Upper lobe of right lung (tissue), 1 donor: ENCODE measurements around the gene AP3B1. TPM values are rescaled to one million over a fixed set of nuclear protein-coding genes. Genes with fewer than 3 reads are reported as not detected.

Experiments
- ATAC-seq: fragments of 200-7000 bp; cut with Tn5 transposase; one replicate; pipeline ENCODE4 v1.9.1; 2020; ENCODE audit warnings: mild to moderate bottlenecking, moderate library complexity
- DNase-seq: peaks from one replicate; pipeline ENCODE4 v3.0.0-alpha.2; 2020
- H3K27ac ChIP-seq: fragments of 200-600 bp; one replicate; pipeline ENCODE4 v1.8.0; 2022
- H3K27me3 ChIP-seq: fragments of 200-600 bp; one replicate; pipeline ENCODE4 v1.8.0; 2022; ENCODE audit warnings: mild to moderate bottlenecking
- H3K36me3 ChIP-seq: fragments of 200-600 bp; one replicate; pipeline ENCODE4 v1.8.0; 2022
- H3K4me1 ChIP-seq: fragments of 200-600 bp; one replicate; pipeline ENCODE4 v1.8.0; 2022
- H3K4me3 ChIP-seq: fragments of 200-600 bp; one replicate; pipeline ENCODE4 v1.8.0; 2022; ENCODE audit warnings: mild to moderate bottlenecking
- H3K9me3 ChIP-seq: fragments of 200-600 bp; one replicate; pipeline ENCODE4 v1.8.0; 2022
- intact Hi-C: fragments of 100-400 bp; cut with DNase I; formaldehyde crosslinking; loops from one replicate; pipeline ENCODE4 v1.11.0; 2022
- total RNA-seq: library from RNA; stranded (reverse); fragmentation: NEBNext Ultra II Directional; extraction: Animal tissue kit (Norgen Biotek cat#: 25700); gene quantifications from one replicate; pipeline ENCODE4 v1.2.1, GENCODE V29; 2021
- TF ChIP-seq, protein P1 (sequence below): fragments of 200-600 bp; IDR thresholded peaks from one replicate; pipeline ENCODE4 v1.8.0; 2022; ENCODE audit warnings: antibody characterized with exemption
- donor health status: DM: no; HTN: yes; CAD: no; lungs with severe emphysema.

Gene AP3B1
- total RNA-seq, 1 donor from 2014 or later, result 32.9 TPM

DNA sequence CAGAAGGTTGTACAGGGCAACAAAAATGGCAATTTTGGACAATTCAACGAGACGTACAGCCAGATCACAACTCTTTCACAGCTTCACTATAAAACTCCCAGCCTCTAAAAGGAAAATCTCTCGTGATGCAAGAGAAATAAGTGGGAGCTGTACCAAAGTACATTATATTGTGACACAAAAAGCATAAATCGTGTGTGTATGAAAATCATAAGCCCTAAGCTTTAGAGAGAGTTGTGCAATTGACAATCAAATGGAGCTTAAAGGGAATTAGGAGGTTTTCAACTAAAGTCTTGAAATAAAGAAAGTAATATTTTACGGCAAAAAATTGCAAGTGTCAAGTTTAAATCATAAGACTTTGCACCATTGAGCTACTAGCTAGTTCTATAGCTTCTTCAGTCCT is 323.6 kb downstream of the AP3B1 start:
- H3K9me3 ChIP-seq, result no peaks in the 10 kb centered on the region
- intact Hi-C loops, result no loop called here
- peaks cover 11% of the 10 kb centered on the region for H3K4me1 ChIP-seq
- TF ChIP-seq, protein P1, sequence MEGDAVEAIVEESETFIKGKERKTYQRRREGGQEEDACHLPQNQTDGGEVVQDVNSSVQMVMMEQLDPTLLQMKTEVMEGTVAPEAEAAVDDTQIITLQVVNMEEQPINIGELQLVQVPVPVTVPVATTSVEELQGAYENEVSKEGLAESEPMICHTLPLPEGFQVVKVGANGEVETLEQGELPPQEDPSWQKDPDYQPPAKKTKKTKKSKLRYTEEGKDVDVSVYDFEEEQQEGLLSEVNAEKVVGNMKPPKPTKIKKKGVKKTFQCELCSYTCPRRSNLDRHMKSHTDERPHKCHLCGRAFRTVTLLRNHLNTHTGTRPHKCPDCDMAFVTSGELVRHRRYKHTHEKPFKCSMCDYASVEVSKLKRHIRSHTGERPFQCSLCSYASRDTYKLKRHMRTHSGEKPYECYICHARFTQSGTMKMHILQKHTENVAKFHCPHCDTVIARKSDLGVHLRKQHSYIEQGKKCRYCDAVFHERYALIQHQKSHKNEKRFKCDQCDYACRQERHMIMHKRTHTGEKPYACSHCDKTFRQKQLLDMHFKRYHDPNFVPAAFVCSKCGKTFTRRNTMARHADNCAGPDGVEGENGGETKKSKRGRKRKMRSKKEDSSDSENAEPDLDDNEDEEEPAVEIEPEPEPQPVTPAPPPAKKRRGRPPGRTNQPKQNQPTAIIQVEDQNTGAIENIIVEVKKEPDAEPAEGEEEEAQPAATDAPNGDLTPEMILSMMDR, result no peak
- H3K27me3 ChIP-seq, result peaks cover 49% of the 10 kb centered on the region
- DNase-seq (no peak), ATAC-seq (no peak)
- no peaks in the 10 kb centered on the region for H3K36me3 ChIP-seq
- no peak overlapping the region for H3K4me3 ChIP-seq
- no peak overlapping the region for H3K27ac ChIP-seq

DNA sequence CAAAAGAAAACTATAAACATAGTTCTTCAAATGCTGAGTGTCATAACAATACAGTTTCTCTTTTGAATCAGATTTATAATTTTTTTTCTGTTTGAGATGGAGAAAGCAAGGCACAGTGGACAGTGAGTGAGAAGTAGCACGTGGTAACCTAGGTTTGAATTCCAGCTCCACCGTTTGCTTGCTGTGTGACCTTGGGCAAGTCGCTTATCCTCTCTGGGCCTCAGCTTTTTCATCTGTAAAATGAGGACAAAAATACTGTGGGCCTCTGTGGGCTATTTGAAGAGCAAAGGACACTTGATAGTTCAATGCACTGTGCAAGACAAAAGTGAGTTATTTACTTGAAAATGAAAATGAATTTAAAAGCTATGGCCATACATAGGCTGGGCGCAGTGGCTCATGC is 330.7 kb downstream of the AP3B1 start:
- ATAC-seq, result no peak
- peaks cover 32% of the 10 kb centered on the region for H3K27me3 ChIP-seq

DNA sequence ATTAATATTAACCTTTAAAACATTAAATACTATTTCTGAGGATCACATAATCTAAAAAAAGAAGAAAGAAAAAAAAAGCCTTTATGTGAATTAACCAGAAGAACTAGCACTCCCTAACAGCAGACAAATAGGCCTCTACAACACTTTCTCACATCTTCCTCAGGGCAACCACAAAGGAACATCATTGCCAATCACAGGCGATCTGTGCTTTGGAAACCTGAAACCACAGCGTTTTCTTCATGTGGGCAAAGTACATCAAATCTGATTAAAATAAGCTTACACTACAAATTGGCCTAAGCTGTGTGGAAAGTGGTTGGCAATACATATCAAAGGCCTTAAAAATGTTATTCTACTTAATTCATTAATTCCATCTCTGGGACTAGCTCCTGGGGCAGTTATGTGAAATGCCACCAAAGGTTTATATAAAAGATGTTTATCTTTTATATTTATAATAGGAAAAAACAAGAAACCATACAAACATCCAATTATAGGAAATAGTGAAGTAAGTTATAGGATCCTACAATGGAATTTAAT is 333.6 kb downstream of the AP3B1 start:
- H3K27ac ChIP-seq, result no peak overlapping the region
- intact Hi-C loops, result no loop called here
- H3K36me3 ChIP-seq, result no peaks in the 10 kb centered on the region
- no peaks in the 10 kb centered on the region for H3K9me3 ChIP-seq
- TF ChIP-seq, protein P1, result no peak
- H3K4me3 ChIP-seq, result no peak overlapping the region
- H3K27me3 ChIP-seq, result peaks cover 59% of the 10 kb centered on the region
- DNase-seq (no peak), ATAC-seq (no peak)
- no peaks in the 10 kb centered on the region for H3K4me1 ChIP-seq

More for the DNA sequence above, 330.7 kb downstream of the AP3B1 start:
- no peak for DNase-seq
- no peaks in the 10 kb centered on the region for H3K36me3 ChIP-seq
- no peak overlapping the region for H3K27ac ChIP-seq
- no peaks in the 10 kb centered on the region for H3K4me1 ChIP-seq
- intact Hi-C loops, result no loop called here
- TF ChIP-seq, protein P1, result no peak
- no peaks in the 10 kb centered on the region for H3K9me3 ChIP-seq
- no peak overlapping the region for H3K4me3 ChIP-seq

DNA sequence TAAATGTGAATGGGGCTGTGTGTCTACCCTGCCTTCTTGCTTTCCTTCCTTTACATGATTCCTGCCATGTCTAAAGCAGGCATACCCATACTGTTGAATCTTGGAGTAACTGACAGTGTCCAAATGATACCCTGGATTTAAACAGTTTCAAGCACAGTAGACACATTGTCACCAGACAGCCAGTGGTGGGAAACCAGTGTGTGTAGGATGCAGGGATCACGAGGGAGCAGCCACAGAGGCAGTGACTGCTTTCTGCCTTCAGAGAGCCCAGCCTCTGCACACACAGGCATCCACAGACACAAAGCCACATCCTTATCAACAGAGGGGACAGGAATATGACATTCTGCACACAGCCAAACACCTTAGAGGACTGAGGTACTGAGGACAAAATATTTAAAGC is 334.2 kb downstream of the AP3B1 start:
- TF ChIP-seq, protein P1, result no peak
- no peak overlapping the region for H3K4me3 ChIP-seq
- H3K9me3 ChIP-seq, result no peaks in the 10 kb centered on the region
- H3K36me3 ChIP-seq, result no peaks in the 10 kb centered on the region
- ATAC-seq (no peak), DNase-seq (no peak)
- intact Hi-C loops, result no loop called here
- peaks cover 59% of the 10 kb centered on the region for H3K27me3 ChIP-seq
- no peak overlapping the region for H3K27ac ChIP-seq
- H3K4me1 ChIP-seq, result no peaks in the 10 kb centered on the region

DNA sequence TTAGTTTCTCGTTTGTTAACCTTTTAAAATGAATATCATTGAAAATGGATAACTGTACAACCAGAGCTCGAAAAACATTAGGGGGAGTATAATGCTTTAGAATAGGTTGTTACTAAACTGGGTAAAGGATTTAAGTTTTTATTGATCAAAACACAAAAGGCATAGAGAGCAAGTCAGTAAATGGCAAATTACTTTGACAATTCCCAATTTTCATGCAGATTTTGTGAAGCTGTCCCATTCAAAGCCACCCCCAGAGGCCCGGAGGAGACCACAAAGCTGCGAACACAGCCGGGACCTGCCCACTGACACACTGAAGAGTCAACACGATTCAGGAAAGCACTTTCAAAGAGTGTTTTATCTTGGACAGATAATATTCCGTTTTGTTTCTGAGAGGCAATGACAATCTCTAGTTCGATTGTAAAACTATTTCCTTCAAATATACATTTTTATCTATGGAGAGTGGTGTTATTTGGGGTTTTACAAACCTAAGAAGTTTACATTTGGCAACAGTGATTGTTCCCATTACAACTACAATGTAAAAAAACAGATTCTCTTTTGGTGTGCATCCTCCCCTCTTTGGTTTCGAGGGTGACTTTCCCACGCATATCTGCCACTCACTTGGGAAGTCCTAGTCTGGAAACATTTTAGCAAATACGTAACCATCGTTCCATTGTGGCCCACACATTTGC is 335.7 kb downstream of the AP3B1 start:
- Histone ChIP-seq H3K36me3 (no peaks in the 10 kb centered on the region), H3K4me1 (no peaks in the 10 kb centered on the region), H3K4me3 (no peak overlapping the region), H3K27me3 (peaks cover 59% of the 10 kb centered on the region), H3K27ac (no peak overlapping the region), H3K9me3 (no peaks in the 10 kb centered on the region)
- no peak for DNase-seq
- intact Hi-C loops, result no loop called here
- ATAC-seq, result no peak
- TF ChIP-seq, protein P1, result no peak
